ENCODE measurements around the gene SLC12A2. TPM values are rescaled to one million over a fixed set of nuclear protein-coding genes. Genes with fewer than 3 reads are reported as not detected.

SLC12A2 gene
- polyA plus RNA-seq, 1 donor from 2014 or later, result 28.6 TPM

DNA sequence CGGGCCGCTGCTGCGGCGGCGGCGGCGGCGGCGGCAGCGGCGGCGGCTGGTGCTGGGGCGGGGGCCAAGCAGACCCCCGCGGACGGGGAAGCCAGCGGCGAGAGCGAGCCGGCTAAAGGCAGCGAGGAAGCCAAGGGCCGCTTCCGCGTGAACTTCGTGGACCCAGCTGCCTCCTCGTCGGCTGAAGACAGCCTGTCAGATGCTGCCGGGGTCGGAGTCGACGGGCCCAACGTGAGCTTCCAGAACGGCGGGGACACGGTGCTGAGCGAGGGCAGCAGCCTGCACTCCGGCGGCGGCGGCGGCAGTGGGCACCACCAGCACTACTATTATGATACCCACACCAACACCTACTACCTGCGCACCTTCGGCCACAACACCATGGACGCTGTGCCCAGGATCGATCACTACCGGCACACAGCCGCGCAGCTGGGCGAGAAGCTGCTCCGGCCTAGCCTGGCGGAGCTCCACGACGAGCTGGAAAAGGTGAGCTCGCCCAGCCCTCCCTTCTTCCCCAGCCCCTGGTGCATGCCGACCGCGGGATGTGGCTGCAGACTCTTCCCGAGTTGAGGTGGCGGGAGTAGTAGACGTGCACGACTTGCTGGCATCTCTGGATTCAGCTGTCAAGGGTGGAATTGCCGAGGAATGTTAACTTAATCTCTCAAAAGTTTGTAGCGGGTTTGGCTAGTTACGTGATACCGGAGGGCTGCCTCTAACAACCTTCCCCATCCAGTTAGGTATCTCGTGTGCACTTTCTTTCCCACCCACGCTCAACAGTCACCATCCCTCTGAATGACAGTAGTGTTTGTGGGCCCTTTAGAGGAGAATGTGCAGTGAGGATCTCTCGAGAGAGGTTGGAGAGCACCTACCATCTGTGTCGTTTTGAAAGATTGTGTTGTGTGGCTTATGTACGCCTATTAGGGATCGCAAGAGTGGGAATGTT, 932 bp downstream of the SLC12A2 start:
- Histone ChIP-seq H3F3A (ENCODE audit: insufficient read depth, low read length, poor library complexity, severe bottlenecking) (peaks cover 5% of the 10 kb centered on the region), H3K79me2 (replicated peaks; ENCODE audit: insufficient read depth, low read length) (peaks cover 39% of the 10 kb centered on the region), H3K4me3 (ENCODE audit: low read length) (peak overlapping the region; percentile 92), H3K36me3 (ENCODE audit: insufficient read depth, low read length) (no peaks in the 10 kb centered on the region), H2AFZ (ENCODE audit: low read depth, low read length) (no peak overlapping the region), H3K27me3 (ENCODE audit: insufficient read depth, low read depth, low read length) (no peaks in the 10 kb centered on the region), H3K9ac (ENCODE audit: low read length) (peak overlapping the region; percentile 93), H3K27ac (ENCODE audit: low read length) (peak overlapping the region; percentile 52), H3K9me2 (ENCODE audit: insufficient read depth, low read length) (no peaks in the 10 kb centered on the region), H4K20me1 (ENCODE audit: insufficient read depth) (no peaks in the 10 kb centered on the region), H3K9me3 (ENCODE audit: low read length) (no peaks in the 10 kb centered on the region), H3K4me2 (ENCODE audit: low read length) (peak overlapping the region; percentile 51)
- TF ChIP-seq TAF1 (IDR thresholded peaks at IDR 0.05; ENCODE audit: low read depth), result no peak
- TF ChIP-seq EZH2 (IDR thresholded peaks at IDR 0.05; ENCODE audit: borderline replicate concordance, insufficient read depth, low read length, poor library complexity, severe bottlenecking), result no peak
- no peak for TF ChIP-seq EP300 (conservative IDR thresholded peaks at IDR 0.05; ENCODE audit: poor library complexity, severe bottlenecking)
- TF ChIP-seq MXI1 (conservative IDR thresholded peaks at IDR 0.05; ENCODE audit: poor library complexity, severe bottlenecking), result peak; percentile 51
- TF ChIP-seq, protein P1, sequence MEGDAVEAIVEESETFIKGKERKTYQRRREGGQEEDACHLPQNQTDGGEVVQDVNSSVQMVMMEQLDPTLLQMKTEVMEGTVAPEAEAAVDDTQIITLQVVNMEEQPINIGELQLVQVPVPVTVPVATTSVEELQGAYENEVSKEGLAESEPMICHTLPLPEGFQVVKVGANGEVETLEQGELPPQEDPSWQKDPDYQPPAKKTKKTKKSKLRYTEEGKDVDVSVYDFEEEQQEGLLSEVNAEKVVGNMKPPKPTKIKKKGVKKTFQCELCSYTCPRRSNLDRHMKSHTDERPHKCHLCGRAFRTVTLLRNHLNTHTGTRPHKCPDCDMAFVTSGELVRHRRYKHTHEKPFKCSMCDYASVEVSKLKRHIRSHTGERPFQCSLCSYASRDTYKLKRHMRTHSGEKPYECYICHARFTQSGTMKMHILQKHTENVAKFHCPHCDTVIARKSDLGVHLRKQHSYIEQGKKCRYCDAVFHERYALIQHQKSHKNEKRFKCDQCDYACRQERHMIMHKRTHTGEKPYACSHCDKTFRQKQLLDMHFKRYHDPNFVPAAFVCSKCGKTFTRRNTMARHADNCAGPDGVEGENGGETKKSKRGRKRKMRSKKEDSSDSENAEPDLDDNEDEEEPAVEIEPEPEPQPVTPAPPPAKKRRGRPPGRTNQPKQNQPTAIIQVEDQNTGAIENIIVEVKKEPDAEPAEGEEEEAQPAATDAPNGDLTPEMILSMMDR (IDR thresholded peaks at IDR 0.05; ENCODE audit: poor library complexity, severe bottlenecking), result no peak
- TF ChIP-seq SMC3 (conservative IDR thresholded peaks at IDR 0.05; ENCODE audit: poor library complexity), result no peak
- TF ChIP-seq, protein P2, sequence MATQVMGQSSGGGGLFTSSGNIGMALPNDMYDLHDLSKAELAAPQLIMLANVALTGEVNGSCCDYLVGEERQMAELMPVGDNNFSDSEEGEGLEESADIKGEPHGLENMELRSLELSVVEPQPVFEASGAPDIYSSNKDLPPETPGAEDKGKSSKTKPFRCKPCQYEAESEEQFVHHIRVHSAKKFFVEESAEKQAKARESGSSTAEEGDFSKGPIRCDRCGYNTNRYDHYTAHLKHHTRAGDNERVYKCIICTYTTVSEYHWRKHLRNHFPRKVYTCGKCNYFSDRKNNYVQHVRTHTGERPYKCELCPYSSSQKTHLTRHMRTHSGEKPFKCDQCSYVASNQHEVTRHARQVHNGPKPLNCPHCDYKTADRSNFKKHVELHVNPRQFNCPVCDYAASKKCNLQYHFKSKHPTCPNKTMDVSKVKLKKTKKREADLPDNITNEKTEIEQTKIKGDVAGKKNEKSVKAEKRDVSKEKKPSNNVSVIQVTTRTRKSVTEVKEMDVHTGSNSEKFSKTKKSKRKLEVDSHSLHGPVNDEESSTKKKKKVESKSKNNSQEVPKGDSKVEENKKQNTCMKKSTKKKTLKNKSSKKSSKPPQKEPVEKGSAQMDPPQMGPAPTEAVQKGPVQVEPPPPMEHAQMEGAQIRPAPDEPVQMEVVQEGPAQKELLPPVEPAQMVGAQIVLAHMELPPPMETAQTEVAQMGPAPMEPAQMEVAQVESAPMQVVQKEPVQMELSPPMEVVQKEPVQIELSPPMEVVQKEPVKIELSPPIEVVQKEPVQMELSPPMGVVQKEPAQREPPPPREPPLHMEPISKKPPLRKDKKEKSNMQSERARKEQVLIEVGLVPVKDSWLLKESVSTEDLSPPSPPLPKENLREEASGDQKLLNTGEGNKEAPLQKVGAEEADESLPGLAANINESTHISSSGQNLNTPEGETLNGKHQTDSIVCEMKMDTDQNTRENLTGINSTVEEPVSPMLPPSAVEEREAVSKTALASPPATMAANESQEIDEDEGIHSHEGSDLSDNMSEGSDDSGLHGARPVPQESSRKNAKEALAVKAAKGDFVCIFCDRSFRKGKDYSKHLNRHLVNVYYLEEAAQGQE (IDR thresholded peaks at IDR 0.05; ENCODE audit: borderline replicate concordance), result no peak
- TF ChIP-seq RAD21 (conservative IDR thresholded peaks at IDR 0.05), result no peak

DNA sequence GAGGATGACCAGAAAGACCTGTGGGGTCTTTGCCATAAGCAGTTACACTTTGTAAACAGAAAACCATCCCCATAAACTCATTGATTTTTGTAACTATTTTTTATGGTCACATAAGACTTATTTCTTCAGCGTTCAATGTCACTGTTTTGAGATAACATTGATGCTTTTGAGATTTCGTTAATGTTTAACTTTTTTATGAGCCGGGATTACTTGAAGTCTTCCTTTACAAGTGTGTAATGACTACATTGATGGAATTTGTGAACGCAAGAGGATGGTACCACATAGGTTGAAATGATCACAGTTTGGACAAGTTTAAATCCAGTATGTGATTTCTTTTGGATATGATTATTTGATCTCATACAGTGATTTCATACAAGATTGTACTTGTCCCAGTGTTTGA, 1.8 kb downstream of the SLC12A2 start:
- TF ChIP-seq TAF1 (IDR thresholded peaks at IDR 0.05; ENCODE audit: low read depth) (no peak), EZH2 (IDR thresholded peaks at IDR 0.05; ENCODE audit: borderline replicate concordance, insufficient read depth, low read length, poor library complexity, severe bottlenecking) (no peak)
- TF ChIP-seq, protein P1 (IDR thresholded peaks at IDR 0.05; ENCODE audit: poor library complexity, severe bottlenecking), result no peak
- no peaks in the 10 kb centered on the region for H3K36me3 ChIP-seq (ENCODE audit: insufficient read depth, low read length)
- H3F3A ChIP-seq (ENCODE audit: insufficient read depth, low read length, poor library complexity, severe bottlenecking), result peaks cover 5% of the 10 kb centered on the region
- H3K9me3 ChIP-seq (ENCODE audit: low read length), result no peaks in the 10 kb centered on the region
- H3K27ac ChIP-seq (ENCODE audit: low read length), result no peak overlapping the region
- no peaks in the 10 kb centered on the region for H4K20me1 ChIP-seq (ENCODE audit: insufficient read depth)
- peaks cover 36% of the 10 kb centered on the region for H3K79me2 ChIP-seq (replicated peaks; ENCODE audit: insufficient read depth, low read length)
- H3K9ac ChIP-seq (ENCODE audit: low read length), result peak overlapping the region; percentile 93
- no peak overlapping the region for H2AFZ ChIP-seq (ENCODE audit: low read depth, low read length)
- H3K27me3 ChIP-seq (ENCODE audit: insufficient read depth, low read depth, low read length), result no peaks in the 10 kb centered on the region
- H3K4me3 ChIP-seq (ENCODE audit: low read length), result peak overlapping the region; percentile 92
- H3K4me2 ChIP-seq (ENCODE audit: low read length), result peak overlapping the region; percentile 51
- H3K9me2 ChIP-seq (ENCODE audit: insufficient read depth, low read length), result no peaks in the 10 kb centered on the region

Measured in neural cell (in vitro differentiated cells).